WTC11 (cell line): Measurements from ENCODE around the gene PDZD7.

Source experiments
- CBFB ChIP-seq: sonication (generic); formaldehyde crosslinking; IDR thresholded peaks from 2 replicates; pipeline ENCODE4 v1.8.1; 2022; ENCODE audit warnings: mild to moderate bottlenecking, low read depth, missing genetic modification reagents
- FOXJ3 ChIP-seq: sonication (generic); formaldehyde crosslinking; IDR thresholded peaks from 2 replicates; pipeline ENCODE4 v1.9.0; 2021; ENCODE audit warnings: missing genetic modification reagents, mild to moderate bottlenecking, borderline replicate concordance
- GRHL2 ChIP-seq: fragments of 250-450 bp; sonication (Bioruptor Pico); IDR thresholded peaks from 2 replicates; pipeline ENCODE4 v1.8.0; 2022; ENCODE audit warnings: mild to moderate bottlenecking, moderate library complexity; ENCODE audit not compliant: insufficient replicate concordance, severe bottlenecking
- SP1 ChIP-seq: sonication (generic); formaldehyde crosslinking; conservative IDR thresholded peaks from 2 replicates; pipeline ENCODE4 v1.8.1; 2022; ENCODE audit warnings: missing genetic modification reagents
- ZNF396 ChIP-seq: fragments of 250-450 bp; sonication (Bioruptor Pico); IDR thresholded peaks from 2 replicates; pipeline ENCODE4 v1.8.0; 2021; ENCODE audit warnings: mild to moderate bottlenecking, moderate library complexity, borderline replicate concordance
- TF ChIP-seq, protein P1 (sequence below): fragments of 200-600 bp; IDR thresholded peaks from 2 replicates; pipeline ENCODE4 v1.8.0; 2022; ENCODE audit warnings: antibody characterized with exemption
- TF ChIP-seq, protein P2 (sequence below): sonication (generic); formaldehyde crosslinking; IDR thresholded peaks from 2 replicates; pipeline ENCODE4 v1.8.1; 2022; ENCODE audit warnings: low read depth, missing genetic modification reagents, borderline replicate concordance
- TF ChIP-seq, protein P3 (sequence below): sonication (generic); formaldehyde crosslinking; IDR thresholded peaks from 2 replicates; pipeline ENCODE4 v1.8.0; 2023; ENCODE audit warnings: missing genetic modification reagents
- TF ChIP-seq, protein P4 (sequence below): sonication (generic); formaldehyde crosslinking; IDR thresholded peaks from 2 replicates; pipeline ENCODE4 v1.8.1; 2023; ENCODE audit warnings: mild to moderate bottlenecking, missing genetic modification reagents
- TF ChIP-seq, protein P5 (sequence below): sonication (generic); formaldehyde crosslinking; IDR thresholded peaks from 2 replicates; pipeline ENCODE4 v1.8.0; 2022; ENCODE audit warnings: mild to moderate bottlenecking, missing genetic modification reagents

DNA sequence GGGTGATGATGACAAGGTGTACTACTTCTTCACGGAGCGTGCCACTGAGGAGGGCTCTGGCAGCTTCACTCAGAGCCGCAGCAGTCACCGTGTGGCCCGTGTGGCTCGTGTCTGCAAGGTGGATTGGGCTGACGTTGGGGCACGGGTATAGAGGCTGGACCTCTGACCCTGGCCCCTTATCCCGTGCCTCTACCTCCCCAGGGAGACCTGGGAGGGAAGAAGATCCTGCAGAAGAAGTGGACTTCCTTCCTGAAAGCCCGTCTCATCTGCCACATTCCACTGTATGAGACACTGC, 52.1 kb downstream of the PDZD7 start:
- TF ChIP-seq, protein P1, sequence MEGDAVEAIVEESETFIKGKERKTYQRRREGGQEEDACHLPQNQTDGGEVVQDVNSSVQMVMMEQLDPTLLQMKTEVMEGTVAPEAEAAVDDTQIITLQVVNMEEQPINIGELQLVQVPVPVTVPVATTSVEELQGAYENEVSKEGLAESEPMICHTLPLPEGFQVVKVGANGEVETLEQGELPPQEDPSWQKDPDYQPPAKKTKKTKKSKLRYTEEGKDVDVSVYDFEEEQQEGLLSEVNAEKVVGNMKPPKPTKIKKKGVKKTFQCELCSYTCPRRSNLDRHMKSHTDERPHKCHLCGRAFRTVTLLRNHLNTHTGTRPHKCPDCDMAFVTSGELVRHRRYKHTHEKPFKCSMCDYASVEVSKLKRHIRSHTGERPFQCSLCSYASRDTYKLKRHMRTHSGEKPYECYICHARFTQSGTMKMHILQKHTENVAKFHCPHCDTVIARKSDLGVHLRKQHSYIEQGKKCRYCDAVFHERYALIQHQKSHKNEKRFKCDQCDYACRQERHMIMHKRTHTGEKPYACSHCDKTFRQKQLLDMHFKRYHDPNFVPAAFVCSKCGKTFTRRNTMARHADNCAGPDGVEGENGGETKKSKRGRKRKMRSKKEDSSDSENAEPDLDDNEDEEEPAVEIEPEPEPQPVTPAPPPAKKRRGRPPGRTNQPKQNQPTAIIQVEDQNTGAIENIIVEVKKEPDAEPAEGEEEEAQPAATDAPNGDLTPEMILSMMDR, result no peak
- TF ChIP-seq ZNF396 (CRISPR knock-in tag), result no peak
- TF ChIP-seq CBFB (CRISPR knock-in tag), result no peak
- TF ChIP-seq, protein P2, sequence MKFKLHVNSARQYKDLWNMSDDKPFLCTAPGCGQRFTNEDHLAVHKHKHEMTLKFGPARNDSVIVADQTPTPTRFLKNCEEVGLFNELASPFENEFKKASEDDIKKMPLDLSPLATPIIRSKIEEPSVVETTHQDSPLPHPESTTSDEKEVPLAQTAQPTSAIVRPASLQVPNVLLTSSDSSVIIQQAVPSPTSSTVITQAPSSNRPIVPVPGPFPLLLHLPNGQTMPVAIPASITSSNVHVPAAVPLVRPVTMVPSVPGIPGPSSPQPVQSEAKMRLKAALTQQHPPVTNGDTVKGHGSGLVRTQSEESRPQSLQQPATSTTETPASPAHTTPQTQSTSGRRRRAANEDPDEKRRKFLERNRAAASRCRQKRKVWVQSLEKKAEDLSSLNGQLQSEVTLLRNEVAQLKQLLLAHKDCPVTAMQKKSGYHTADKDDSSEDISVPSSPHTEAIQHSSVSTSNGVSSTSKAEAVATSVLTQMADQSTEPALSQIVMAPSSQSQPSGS, result no peak
- TF ChIP-seq, protein P3, sequence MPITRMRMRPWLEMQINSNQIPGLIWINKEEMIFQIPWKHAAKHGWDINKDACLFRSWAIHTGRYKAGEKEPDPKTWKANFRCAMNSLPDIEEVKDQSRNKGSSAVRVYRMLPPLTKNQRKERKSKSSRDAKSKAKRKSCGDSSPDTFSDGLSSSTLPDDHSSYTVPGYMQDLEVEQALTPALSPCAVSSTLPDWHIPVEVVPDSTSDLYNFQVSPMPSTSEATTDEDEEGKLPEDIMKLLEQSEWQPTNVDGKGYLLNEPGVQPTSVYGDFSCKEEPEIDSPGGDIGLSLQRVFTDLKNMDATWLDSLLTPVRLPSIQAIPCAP (CRISPR knock-in tag), result no peak
- TF ChIP-seq, protein P4, sequence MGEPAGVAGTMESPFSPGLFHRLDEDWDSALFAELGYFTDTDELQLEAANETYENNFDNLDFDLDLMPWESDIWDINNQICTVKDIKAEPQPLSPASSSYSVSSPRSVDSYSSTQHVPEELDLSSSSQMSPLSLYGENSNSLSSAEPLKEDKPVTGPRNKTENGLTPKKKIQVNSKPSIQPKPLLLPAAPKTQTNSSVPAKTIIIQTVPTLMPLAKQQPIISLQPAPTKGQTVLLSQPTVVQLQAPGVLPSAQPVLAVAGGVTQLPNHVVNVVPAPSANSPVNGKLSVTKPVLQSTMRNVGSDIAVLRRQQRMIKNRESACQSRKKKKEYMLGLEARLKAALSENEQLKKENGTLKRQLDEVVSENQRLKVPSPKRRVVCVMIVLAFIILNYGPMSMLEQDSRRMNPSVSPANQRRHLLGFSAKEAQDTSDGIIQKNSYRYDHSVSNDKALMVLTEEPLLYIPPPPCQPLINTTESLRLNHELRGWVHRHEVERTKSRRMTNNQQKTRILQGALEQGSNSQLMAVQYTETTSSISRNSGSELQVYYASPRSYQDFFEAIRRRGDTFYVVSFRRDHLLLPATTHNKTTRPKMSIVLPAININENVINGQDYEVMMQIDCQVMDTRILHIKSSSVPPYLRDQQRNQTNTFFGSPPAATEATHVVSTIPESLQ (CRISPR knock-in tag), result no peak
- TF ChIP-seq GRHL2 (CRISPR knock-in tag), result no peak
- TF ChIP-seq, protein P5, sequence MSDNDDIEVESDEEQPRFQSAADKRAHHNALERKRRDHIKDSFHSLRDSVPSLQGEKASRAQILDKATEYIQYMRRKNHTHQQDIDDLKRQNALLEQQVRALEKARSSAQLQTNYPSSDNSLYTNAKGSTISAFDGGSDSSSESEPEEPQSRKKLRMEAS (CRISPR knock-in tag), result no peak
- TF ChIP-seq SP1, result no peak
- no peak for TF ChIP-seq FOXJ3 (CRISPR knock-in tag)
